Inflammatory macrophage treated with lipopolysaccharide for 4 hours (primary cell): Measurements from ENCODE around the gene OCIAD1.
"Not testable (repeated sequence)": the region's sequence is repeated elsewhere in the genome, so short reads cannot be mapped to it uniquely, and the experiment has no call there.

ENCODE experiments used
- DNase-seq: peaks from one replicate; pipeline ENCODE4 v3.0.0-alpha.2; 2020

Gene OCIAD1, protein sequence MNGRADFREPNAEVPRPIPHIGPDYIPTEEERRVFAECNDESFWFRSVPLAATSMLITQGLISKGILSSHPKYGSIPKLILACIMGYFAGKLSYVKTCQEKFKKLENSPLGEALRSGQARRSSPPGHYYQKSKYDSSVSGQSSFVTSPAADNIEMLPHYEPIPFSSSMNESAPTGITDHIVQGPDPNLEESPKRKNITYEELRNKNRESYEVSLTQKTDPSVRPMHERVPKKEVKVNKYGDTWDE

DNA sequence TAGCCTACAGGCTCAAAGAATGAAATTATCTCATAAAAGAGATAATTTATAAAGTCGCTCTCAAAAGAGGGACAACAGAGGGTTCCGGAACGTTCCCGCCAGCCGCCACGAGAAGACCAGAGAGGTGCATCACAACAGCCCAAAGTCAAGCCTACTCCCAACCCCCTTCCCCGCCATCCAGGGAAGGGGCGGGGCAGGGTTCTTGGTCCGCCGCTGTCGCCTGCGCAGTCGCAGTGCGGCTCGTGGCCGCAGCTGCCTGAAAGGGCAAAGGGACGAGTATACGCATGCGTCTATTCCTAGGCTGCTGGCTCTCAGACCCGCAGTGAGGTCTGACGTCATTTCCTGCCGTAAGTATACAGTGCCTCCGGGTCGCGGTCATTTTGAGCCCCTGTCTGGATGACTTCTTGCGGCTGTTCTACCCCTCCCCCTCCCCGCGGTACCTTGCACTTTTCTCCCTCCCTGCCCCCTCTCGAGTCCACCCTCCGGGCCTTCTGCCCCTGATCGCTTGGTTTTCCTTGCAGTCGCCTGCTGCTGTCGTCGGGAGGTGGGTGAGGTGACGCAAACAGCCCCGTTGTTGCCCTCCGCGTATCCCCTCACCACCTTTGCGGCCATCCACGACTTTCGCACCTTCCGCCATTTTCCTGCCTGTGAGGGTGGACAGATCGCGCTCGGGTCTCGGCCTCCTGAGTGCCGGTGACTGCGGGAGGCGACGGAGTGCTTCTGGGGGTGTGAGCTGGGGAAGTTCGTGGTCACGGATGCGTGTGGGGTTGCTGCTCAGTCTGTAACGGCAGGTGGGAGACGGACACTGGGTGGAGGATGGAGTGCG, at the start of gene OCIAD1:
OCIAD1 (plus strand) TSS at position 383 of the 826 bp plus-strand sequence. CDS start 1,537 bp downstream, outside the sequence.
- DNase-seq, result peak; percentile 99

- DNase-seq, result no peak
Measured at GRCh38 chr4:48781968-48782367, 48.9 kb upstream of the OCIAD1 start.

DNA sequence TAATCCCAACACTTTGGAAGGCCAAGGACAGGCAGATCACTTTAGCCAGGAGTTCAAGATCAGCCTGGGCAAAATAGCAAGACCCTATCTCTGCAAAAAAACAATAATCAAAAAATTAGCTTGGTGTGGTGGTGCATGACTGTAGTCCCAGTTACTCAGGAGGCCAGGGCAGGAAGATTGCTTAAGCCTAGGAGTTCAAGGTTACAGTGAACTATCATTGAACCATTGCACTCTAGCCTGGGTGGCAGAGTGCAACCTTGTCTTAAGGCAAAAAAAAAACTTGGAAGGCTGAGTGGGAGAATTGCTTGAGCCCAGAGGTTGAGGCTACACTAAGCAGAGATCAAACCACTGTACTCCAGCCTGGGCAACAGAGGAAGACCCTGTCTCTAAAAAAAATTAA, 45.6 kb upstream of the OCIAD1 start:
- DNase-seq, result no peak

DNA sequence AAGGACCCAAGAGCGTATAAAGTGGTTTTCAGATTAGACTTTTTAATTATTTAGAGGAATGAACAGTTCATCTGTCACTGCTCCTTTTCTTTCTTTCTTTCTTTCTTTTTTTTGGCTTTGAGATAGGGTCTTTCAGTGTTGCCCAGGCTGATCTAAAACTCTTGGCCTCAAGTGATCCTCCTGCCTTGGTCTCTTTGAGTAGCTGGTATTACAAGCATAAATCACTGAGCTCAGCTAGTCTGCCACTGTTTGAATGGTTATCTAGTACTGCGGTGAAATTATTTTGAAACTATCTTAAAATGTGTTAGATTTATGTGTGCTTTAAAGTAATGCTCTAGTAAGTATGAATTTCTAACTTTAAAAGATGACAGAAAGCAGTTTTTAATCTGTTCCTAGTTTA, 44.3 kb upstream of the OCIAD1 start:
- DNase-seq, result no peak

DNA sequence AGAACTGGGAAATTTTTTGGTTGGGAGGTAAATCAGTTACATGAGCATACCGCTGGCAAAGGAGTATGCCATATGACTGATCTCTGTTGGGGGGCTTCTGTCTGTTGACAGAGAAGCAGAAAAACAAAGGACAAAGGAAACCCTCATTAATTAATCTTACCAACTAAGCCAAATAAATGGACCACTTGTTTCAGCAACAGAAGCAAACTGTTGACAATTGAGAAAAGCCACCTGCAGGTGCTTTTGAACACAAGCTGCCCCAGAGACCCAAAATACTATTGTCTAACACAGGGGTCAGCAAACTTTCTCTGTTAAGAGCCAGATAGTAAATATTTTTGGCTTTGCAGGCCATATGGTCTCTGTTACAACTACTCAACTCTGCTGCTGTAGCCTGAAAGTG, 43.8 kb upstream of the OCIAD1 start:
- DNase-seq, result no peak

- DNase-seq, result no peak
Measured at GRCh38 chr4:48790561-48790960, 40.3 kb upstream of the OCIAD1 start.

GRCh38 chr4:48791313-48791712, 39.6 kb upstream of the OCIAD1 start:
- no peak for DNase-seq

GRCh38 chr4:48792348-48793006, 38.4 kb upstream of the OCIAD1 start:
- peak; percentile 42 for DNase-seq

DNA sequence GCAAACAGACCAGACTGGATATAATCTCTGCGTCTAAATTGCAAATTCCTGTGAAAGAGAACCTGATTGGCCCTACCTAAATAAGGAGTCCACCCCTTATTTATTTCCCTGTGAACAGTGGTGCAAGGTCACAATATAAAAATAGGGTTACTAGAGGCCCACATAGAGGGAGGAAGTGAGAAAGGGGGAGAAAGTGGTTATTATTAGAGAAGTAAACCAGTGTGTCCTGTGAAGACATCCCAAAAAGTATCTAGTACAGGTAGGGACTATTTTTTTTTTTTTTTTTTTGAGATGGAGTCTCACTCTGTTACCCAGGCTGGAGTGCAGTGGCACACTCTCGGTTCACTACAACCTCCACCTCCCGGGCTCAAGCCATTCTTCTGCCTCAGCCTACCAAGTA, 35.8 kb upstream of the OCIAD1 start:
- DNase-seq, result no peak

DNA sequence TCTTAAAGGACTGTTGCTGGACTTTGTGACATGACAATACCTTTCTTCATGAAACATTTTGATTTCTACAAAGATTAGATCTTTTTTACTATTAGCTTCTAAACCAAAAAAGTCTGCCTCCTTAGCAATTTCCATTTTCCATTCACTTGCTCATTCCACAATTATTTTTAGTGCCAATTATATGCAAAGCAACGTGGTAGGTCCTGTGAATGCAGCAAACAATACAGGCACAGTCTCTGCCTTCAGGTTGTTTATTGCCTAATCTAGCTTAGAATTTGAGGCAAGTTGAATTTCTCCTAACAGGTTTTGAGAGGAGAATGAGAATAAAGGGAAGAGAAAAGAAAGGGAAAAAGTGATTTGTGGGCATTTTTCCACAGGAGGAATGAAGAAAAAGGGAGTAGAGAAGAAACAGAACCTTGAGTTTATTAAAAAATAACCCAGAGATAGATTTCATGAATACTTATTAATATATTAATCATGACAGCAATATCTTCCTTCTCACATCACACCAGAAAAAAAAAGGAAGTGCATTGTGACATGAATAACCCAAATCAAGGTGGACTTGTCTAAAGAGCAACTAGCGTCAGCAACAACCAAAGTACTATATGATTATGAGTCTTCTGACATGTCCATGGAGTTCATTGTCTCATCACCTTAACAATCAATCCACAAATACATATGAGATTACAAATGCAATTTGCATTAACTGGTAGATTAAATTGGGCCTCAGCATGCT, 34.5 kb upstream of the OCIAD1 start:
- DNase-seq, result no peak

DNA sequence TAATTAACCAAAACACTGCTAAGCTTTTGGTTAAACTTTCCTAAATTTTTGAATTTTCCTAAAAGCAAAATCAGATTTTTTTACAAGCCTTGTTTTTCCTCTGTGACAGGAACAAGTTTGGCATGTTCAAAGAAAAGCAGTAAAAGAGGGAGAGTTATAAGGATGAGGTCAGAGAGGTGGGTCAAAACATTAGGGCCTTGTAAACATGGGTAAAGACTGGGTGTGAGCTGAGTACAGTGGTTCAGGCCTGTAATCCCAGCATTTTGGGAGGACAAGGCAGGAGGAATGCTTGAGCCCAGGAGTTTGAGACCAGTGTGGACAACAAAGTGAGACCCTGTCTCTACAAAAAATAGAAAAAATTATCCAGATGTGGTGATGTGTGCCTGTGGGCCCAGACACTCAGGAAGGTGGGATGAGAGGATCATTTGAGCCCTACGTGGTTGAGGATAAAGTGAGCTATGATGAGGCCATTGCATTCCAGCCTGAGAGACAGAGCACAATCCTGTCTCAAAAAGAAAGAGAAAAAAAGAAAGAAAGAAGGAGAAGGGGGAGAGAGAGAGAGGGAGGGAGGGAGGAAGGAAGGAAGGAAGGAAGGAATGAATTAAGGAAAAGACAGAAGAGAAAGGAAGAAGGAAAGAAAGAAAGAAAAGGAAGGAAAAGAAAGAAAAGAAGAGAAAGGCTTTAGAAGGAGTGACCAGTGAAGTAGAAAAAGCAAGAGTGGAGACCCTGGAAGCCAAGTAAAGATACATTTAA, 33.8 kb upstream of the OCIAD1 start:
- DNase-seq, result no peak

- no peak for DNase-seq
Measured at GRCh38 chr4:48798117-48798516, 32.8 kb upstream of the OCIAD1 start.

DNA sequence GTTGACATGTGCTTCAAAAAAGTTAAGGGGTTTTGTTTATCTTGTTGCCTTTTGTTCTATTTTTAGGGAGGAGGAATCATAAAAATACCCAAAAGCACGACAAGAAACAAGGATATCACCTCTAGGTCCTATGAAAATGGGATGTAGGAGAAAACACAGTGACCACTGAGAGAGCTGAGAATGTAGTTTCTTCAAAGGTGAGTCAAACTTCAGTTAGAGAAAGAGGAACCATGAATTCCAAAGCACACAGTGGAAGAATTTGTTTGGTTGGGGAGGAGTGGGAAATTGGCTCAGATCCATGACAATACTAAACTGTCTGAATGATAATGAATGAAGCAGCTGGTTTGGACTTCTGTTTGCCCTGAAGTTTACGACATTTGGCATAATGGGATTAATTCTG, 31.7 kb upstream of the OCIAD1 start:
- DNase-seq, result no peak

DNA sequence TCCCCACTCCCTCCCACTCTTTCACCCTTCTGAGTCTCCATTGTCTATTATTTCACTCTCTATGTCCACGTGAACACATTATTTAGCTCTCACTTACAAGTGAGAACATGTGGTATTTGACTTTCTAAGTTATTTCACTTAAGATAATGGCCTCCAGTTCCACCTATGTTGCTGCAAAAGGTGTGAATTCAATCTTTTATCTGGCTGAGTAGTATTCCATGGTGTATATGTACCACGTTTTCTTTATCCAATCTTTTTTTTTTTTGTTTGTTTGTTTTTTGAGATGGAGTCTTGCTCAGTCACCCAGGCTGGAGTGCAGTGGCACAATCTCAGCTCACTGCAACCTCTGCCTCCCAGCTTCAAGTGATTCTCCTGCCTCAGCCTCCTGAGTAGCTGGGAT, 30.7 kb upstream of the OCIAD1 start:
- not testable (repeated sequence) for DNase-seq

GRCh38 chr4:48801016-48801715, 29.7 kb upstream of the OCIAD1 start:
- DNase-seq, result no peak

GRCh38 chr4:48804584-48805301, 26.1 kb upstream of the OCIAD1 start:
- peak; percentile 75 for DNase-seq

DNA sequence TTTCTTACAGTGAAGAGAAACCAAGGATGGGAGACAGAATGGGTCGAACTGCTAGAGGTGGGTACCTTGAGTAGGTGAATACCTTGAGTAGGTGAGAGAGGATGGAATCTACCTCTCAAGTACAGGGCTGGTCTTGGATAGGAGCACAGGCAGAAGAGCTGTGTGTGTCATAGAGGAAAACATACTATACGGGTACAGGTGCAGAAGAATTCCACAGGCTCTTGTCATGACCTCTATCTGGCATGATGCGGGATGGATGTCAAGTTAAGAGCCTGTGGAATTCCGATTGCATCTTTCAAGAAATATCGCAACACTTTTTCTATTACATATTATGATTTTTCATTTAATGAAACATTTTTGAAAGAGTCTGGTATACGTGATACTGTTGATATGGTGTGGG, 18.0 kb upstream of the OCIAD1 start:
- no peak for DNase-seq

DNA sequence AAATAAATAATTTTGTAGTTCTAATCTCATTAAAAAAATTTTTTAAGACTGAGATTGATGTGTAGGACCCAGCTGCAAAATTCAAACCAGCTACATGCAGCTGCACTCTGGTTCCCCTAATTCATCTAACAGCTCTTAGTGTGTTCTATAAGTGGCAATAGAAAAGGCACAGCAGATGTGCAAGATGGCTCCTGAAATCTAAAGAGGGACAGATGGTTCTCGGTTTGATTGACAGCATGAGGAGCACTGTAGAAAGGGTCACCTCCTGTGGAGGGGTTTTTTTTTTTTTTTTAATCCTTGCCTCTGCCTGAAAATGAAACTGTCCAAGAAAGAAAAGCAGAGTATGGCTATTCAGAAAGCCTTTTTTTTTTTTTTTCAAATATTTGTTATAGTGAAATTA, 16.9 kb upstream of the OCIAD1 start:
- no peak for DNase-seq

- DNase-seq, result peak; percentile 24
Measured at GRCh38 chr4:48815483-48815882, 15.4 kb upstream of the OCIAD1 start.

DNA sequence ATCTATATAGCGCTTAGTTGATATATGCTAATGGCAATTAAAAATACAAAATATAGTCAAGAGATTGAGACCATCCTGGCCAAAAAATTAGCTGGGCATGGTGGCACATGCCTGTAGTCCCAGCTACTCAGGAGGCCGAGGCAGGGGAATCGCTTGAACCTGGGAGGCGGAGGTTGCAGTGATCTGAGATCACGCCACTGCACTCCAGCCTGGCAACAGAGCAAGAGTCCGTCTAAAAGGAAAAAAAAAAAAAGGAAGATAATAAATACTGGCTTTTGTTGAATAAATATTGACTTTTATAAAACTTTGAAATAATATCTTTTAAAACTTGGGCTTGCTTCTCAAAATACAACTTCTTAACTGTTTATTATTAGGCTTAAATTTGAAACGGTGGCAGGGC, 14.6 kb upstream of the OCIAD1 start:
- not testable (repeated sequence) for DNase-seq

GRCh38 chr4:48816971-48817370, 13.9 kb upstream of the OCIAD1 start:
- no peak for DNase-seq
